Endothelial cell of umbilical vein (primary cell): ENCODE measurements around the gene PACSIN2. TPM values are rescaled to one million over a fixed set of nuclear protein-coding genes. Genes with fewer than 3 reads are reported as not detected.
A peak's percentile ranks its signal among the peaks of the same experiment; 100 is the strongest.

Experiments used
- BruUV-seq: library from RNA; stranded (reverse); fragments of 400-500 nt; replicated peaks from 2 replicates; lab custom pipeline; 2021; lab: Mats Ljungman, UMichigan
- CTCF ChIA-PET: fragments of 300-600, 350-600 bp; sonication (Branson Sonifier 250); formaldehyde crosslinking; loops from one replicate; lab custom pipeline; 2021; ENCODE audit warnings: antibody characterized with exemption, inconsistent platforms; lab: Charles Lee
- POLR2A ChIA-PET: fragments of 300-600, 350-600 bp; sonication (Branson Sonifier 250); formaldehyde crosslinking; loops from one replicate; lab custom pipeline; 2021; ENCODE audit warnings: antibody characterized with exemption, inconsistent platforms; lab: Charles Lee
- DNase-seq: peaks from one replicate; pipeline ENCODE4 v3.0.0-alpha.2; 2011; ENCODE audit warnings: low read depth, low spot score
- FAIRE-seq: peaks from 2 replicates; lab custom pipeline; 2011; peaks lifted over from hg19 to GRCh38; lab: Jason Lieb, UNC
- H2AFZ ChIP-seq: 2 replicates; pipeline ENCODE4 v1.6.0; 2012; ENCODE audit warnings: low read depth, low read length, control low read depth, inconsistent platforms
- H3K27ac ChIP-seq: 2 replicates; pipeline ENCODE4 v1.5.1; 2011; ENCODE audit warnings: low read depth, mild to moderate bottlenecking, control low read depth, low read length, moderate library complexity; ENCODE audit not compliant: insufficient read depth
- H3K27me3 ChIP-seq, 2 experiments: 2 replicates each; pipeline versions ENCODE4 v1.6.0 to v1.6.1; 2011; ENCODE audit warnings: low read length in 2 of 2, mixed read lengths in 1 of 2; ENCODE audit not compliant: control insufficient read depth in 2 of 2, insufficient read depth in 2 of 2
- H3K36me3 ChIP-seq, 2 experiments: 2 replicates in 1 of 2; 3 replicates in 1 of 2; pipeline ENCODE4 v1.5.1; 2011; ENCODE audit warnings: low read length in 2 of 2, mild to moderate bottlenecking in 1 of 2, moderate library complexity in 1 of 2; ENCODE audit not compliant: control insufficient read depth in 2 of 2, insufficient read depth in 2 of 2; ENCODE audit errors: extremely low read depth in 1 of 2
- H3K4me1 ChIP-seq: 3 replicates; pipeline ENCODE4 v1.5.1; 2011; ENCODE audit warnings: mild to moderate bottlenecking, low read length; ENCODE audit not compliant: control insufficient read depth, insufficient read depth; ENCODE audit errors: extremely low read depth
- H3K4me2 ChIP-seq: 2 replicates; pipeline ENCODE4 v1.6.1; 2011; ENCODE audit warnings: low read length, control low read depth, mixed read lengths; ENCODE audit not compliant: insufficient read depth
- H3K4me3 ChIP-seq, 3 experiments: fragments of 200-600 bp in 1 of 3; sonication (generic), shearing (Covaris generic) in 1 of 3; replicated peaks in 1 of 3; 2 replicates each; pipeline ENCODE4 v1.5.1; 2011 to 2016; ENCODE audit warnings: control low read depth in 3 of 3, low read length in 3 of 3, mild to moderate bottlenecking in 2 of 3, inconsistent platforms in 1 of 3, low read depth in 1 of 3, moderate library complexity in 1 of 3; ENCODE audit not compliant: insufficient read depth in 1 of 3
- H3K79me2 ChIP-seq: 2 replicates; pipeline ENCODE4 v1.6.0; 2012; ENCODE audit warnings: low read length, inconsistent platforms; ENCODE audit not compliant: control insufficient read depth, insufficient read depth
- H3K9ac ChIP-seq: replicated peaks from 2 replicates; pipeline ENCODE3; 2011; ENCODE audit warnings: low read length, control low read depth; ENCODE audit not compliant: insufficient read depth; ENCODE audit errors: extremely low read depth
- H3K9me1 ChIP-seq: replicated peaks from 3 replicates; pipeline ENCODE4 v1.6.0; 2011; ENCODE audit warnings: mild to moderate bottlenecking, low read length; ENCODE audit not compliant: control insufficient read depth, insufficient read depth; ENCODE audit errors: extremely low read depth
- H3K9me3 ChIP-seq: replicated peaks from 2 replicates; pipeline ENCODE4 v1.5.1; 2012; ENCODE audit warnings: low read length, inconsistent platforms; ENCODE audit not compliant: control insufficient read depth, insufficient read depth
- H4K20me1 ChIP-seq: replicated peaks from 2 replicates; pipeline ENCODE3; 2011; ENCODE audit warnings: mild to moderate bottlenecking, low read length; ENCODE audit not compliant: control insufficient read depth, insufficient read depth; ENCODE audit errors: extremely low read depth
- CTCF ChIP-seq, 2 donors: IDR thresholded peaks; 1 replicate in 1 of 2; 2 replicates in 1 of 2; pipeline ENCODE4 v1.5.1; 2011; ENCODE audit warnings: low read length in 2 of 2, mild to moderate bottlenecking in 2 of 2, moderate library complexity in 2 of 2, control low read depth in 1 of 2, inconsistent platforms in 1 of 2, low read depth in 1 of 2; ENCODE audit not compliant: insufficient read depth in 1 of 2; ENCODE audit errors: extremely low read depth in 1 of 2
- EZH2 ChIP-seq: IDR thresholded peaks from 2 replicates; pipeline ENCODE4 v1.6.1; 2012; ENCODE audit warnings: borderline replicate concordance, low read depth, mild to moderate bottlenecking, moderate library complexity, low read length, inconsistent platforms; ENCODE audit not compliant: severe bottlenecking
- FOS ChIP-seq: IDR thresholded peaks from 2 replicates; pipeline ENCODE4 v1.6.1; 2011; ENCODE audit warnings: mild to moderate bottlenecking, low read length, moderate library complexity, borderline replicate concordance; ENCODE audit not compliant: insufficient read depth
- GATA2 ChIP-seq: IDR thresholded peaks from 2 replicates; pipeline ENCODE4 v1.7.0; 2011; ENCODE audit warnings: low read depth, mild to moderate bottlenecking, moderate library complexity, mixed read lengths, low read length; ENCODE audit not compliant: insufficient read length, insufficient read depth
- JUN ChIP-seq: IDR thresholded peaks from 2 replicates; pipeline ENCODE4 v1.6.1; 2011; ENCODE audit warnings: borderline replicate concordance, low read depth; ENCODE audit not compliant: insufficient read length, insufficient read depth
- MAX ChIP-seq: IDR thresholded peaks from 2 replicates; pipeline ENCODE4 v1.6.1; 2011; ENCODE audit not compliant: insufficient read depth, insufficient read length
- MYC ChIP-seq: IDR thresholded peaks from one replicate; pipeline ENCODE4 v1.6.1; 2011; ENCODE audit warnings: mild to moderate bottlenecking, low read depth, low read length
- POLR2A ChIP-seq: IDR thresholded peaks from 2 replicates; pipeline ENCODE4 v1.6.1; 2012; ENCODE audit warnings: low read depth, mild to moderate bottlenecking, control low read depth, low read length
- POLR2AphosphoS5 ChIP-seq: IDR thresholded peaks from 2 replicates; pipeline ENCODE4 v1.6.1; 2012; ENCODE audit warnings: low read depth, mild to moderate bottlenecking, control low read depth, low read length, moderate library complexity; ENCODE audit not compliant: insufficient read depth
- dilution Hi-C: fragments of 300-500 bp; cut with MboI; formaldehyde crosslinking; loops from one replicate; pipeline ENCODE4 v1.15.0; 2019; ENCODE audit warnings: low sequenced_read_pairs; ENCODE audit not compliant: extremely low pct_ligation_motif_present
- intact Hi-C: fragments of 100-400 bp; cut with micrococcal nuclease; formaldehyde crosslinking; loops from one replicate; pipeline ENCODE4 v1.10.0; 2022
- polyA plus RNA-seq, 4 experiments: library from polyadenylated mRNA; depleted of rRNA in 3 of 4; stranded (reverse) in 3 of 4; unstranded in 1 of 4; fragments of >200 nt; gene quantifications; 2 replicates each; pipeline versions ENCODE4 v1.2.1 to v1.2.3, GENCODE V29; 2011 to 2012; ENCODE audit warnings: missing spikeins in 1 of 4
- total RNA-seq: library from RNA; stranded (reverse); gene quantifications from 2 replicates; pipeline ENCODE4 v1.2.3, GENCODE V29; 2021

The PACSIN2 gene
- total and polyA plus RNA-seq, 2 donors (not counting 3 experiments of a cell fraction or from before 2014, with no cell fraction given), result 46.2 to 64.5 TPM

GRCh38 chr22:43060183-43060582, 45.2 kb upstream of the PACSIN2 start:
- DNase-seq (peak; percentile 35), FAIRE-seq (peak; percentile 18)
- Histone ChIP-seq H3K9ac (no peak overlapping the region), H3K9me1 (no peaks in the 10 kb centered on the region), H4K20me1 (no peaks in the 10 kb centered on the region), H3K27me3 (no peaks in the 10 kb centered on the region), H3K79me2 (no peaks in the 10 kb centered on the region), H3K27ac (no peak overlapping the region), H3K36me3 (no peaks in the 10 kb centered on the region), H3K4me2 (no peak overlapping the region), H3K9me3 (no peaks in the 10 kb centered on the region), H3K4me3 (no peak overlapping the region), H3K4me1 (no peaks in the 10 kb centered on the region), H2AFZ (no peak overlapping the region)
- intact Hi-C loops, result no loop called here
- POLR2A ChIA-PET, result interaction anchor here (0.5 kb wide), 1 partner anchor 12 kb away, joined by 4 read pairs; no protein-coding TSS in a partner anchor
- BruUV-seq, result no TSS peak
- TF ChIP-seq FOS, result no peak
- TF ChIP-seq MAX, result no peak
- TF ChIP-seq CTCF (IDR thresholded peaks at IDR 0.05; ENCODE audit: extremely low read depth in 1 of 2, insufficient read depth in 1 of 2, low read depth in 1 of 2, low read length in 2 of 2), result peak; percentile 69 to 79
- TF ChIP-seq GATA2, result no peak
- CTCF ChIA-PET, result interaction anchor here (0.8 to 2.1 kb wide), 14 partner anchors 9 to 439 kb away, joined by 3 to 10 read pairs (median 6); partner anchors contain the start of gene ARFGAP3
- dilution Hi-C loops, result no loop called here

- Histone ChIP-seq H4K20me1 (no peaks in the 10 kb centered on the region), H3K79me2 (no peaks in the 10 kb centered on the region), H3K4me1 (no peaks in the 10 kb centered on the region), H3K27me3 (no peaks in the 10 kb centered on the region), H3K9me1 (no peaks in the 10 kb centered on the region), H3K36me3 (no peaks in the 10 kb centered on the region), H3K9me3 (no peaks in the 10 kb centered on the region), H3K4me2 (no peak overlapping the region), H3K9ac (no peak overlapping the region), H3K27ac (no peak overlapping the region), H2AFZ (no peak overlapping the region), H3K4me3 (no peak overlapping the region)
- TF ChIP-seq GATA2 (no peak), MAX (no peak), CTCF (IDR thresholded peaks at IDR 0.05; ENCODE audit: extremely low read depth in 1 of 2, insufficient read depth in 1 of 2, low read depth in 1 of 2, low read length in 2 of 2) (no peak), EZH2 (no peak), FOS (no peak), MYC (no peak), JUN (no peak), POLR2A (no peak), POLR2AphosphoS5 (no peak)
- DNase-seq (no peak), FAIRE-seq (no peak)
- ChIA-PET POLR2A (no interaction called here), CTCF (interaction anchor here (0.7 kb wide), 1 partner anchor 24 kb away, joined by 3 read pairs; no protein-coding TSS in a partner anchor)
- BruUV-seq, result no TSS peak
- dilution Hi-C loops (no loop called here), intact Hi-C loops (no loop called here)
These were observed 42.7 kb upstream of the PACSIN2 start for GRCh38 chr22:43057641-43058040.
